Neural progenitor cell (in vitro differentiated cells): ENCODE results near the gene PUS10.

ENCODE experiments used
- CTCF ChIP-seq: fragments of 200-600 bp; sonication (generic); IDR thresholded peaks from 2 replicates; pipeline ENCODE4 v1.5.1; 2017; ENCODE audit warnings: antibody characterized with exemption, mild to moderate bottlenecking
- EZH2 ChIP-seq: fragments of 200-600 bp; sonication (generic); IDR thresholded peaks from 2 replicates; pipeline ENCODE4 v1.6.1; 2017; ENCODE audit warnings: antibody characterized with exemption, mild to moderate bottlenecking, moderate library complexity
- EZH2phosphoT487 ChIP-seq: fragments of 200-600 bp; sonication (generic); IDR thresholded peaks from 2 replicates; pipeline ENCODE4 v1.6.1; 2017; ENCODE audit warnings: antibody characterized with exemption

GRCh38 chr2:60966507-60967405 lies 51.3 kb downstream of the PUS10 start:
- TF ChIP-seq CTCF (no peak), EZH2 (no peak), EZH2phosphoT487 (no peak)
